H9 (cell line): ENCODE data around the gene STK32B. TPM values are rescaled to one million over a fixed set of nuclear protein-coding genes. Genes with fewer than 3 reads are reported as not detected.

Source experiments
- DNase-seq: peaks from one replicate; pipeline ENCODE4 v3.0.0-alpha.2; 2017
- H2AFZ ChIP-seq: one replicate; pipeline ENCODE4 v1.6.1; 2013; ENCODE audit warnings: mild to moderate bottlenecking, low read length, control low read depth, moderate library complexity
- H2AK5ac ChIP-seq: 2 replicates; pipeline ENCODE4 v1.6.1; 2013; ENCODE audit warnings: low read length, control low read depth, mixed read lengths; ENCODE audit not compliant: insufficient read length
- H2BK120ac ChIP-seq: one replicate; pipeline ENCODE4 v1.6.1; 2013; ENCODE audit warnings: low read depth, mild to moderate bottlenecking, low read length, control low read depth, inconsistent platforms; ENCODE audit not compliant: poor library complexity, severe bottlenecking
- H2BK12ac ChIP-seq: 2 replicates; pipeline ENCODE4 v1.6.1; 2013; ENCODE audit warnings: low read length, control low read depth, mixed read lengths, low read depth; ENCODE audit not compliant: insufficient read length
- H2BK15ac ChIP-seq: 2 replicates; pipeline ENCODE4 v1.6.1; 2013; ENCODE audit warnings: low read depth, low read length, control low read depth
- H2BK20ac ChIP-seq: one replicate; pipeline ENCODE4 v1.6.1; 2013; ENCODE audit warnings: low read depth, mild to moderate bottlenecking, low read length, control low read depth, inconsistent platforms; ENCODE audit not compliant: poor library complexity, severe bottlenecking
- H2BK5ac ChIP-seq: 2 replicates; pipeline ENCODE4 v1.6.1; 2013; ENCODE audit warnings: low read length, control low read depth, mixed read lengths; ENCODE audit not compliant: insufficient read length
- H3K14ac ChIP-seq: 2 replicates; pipeline ENCODE4 v1.6.1; 2013; ENCODE audit warnings: low read length, control low read depth; ENCODE audit not compliant: insufficient read depth
- H3K18ac ChIP-seq: 2 replicates; pipeline ENCODE4 v1.6.1; 2013; ENCODE audit warnings: low read depth, mild to moderate bottlenecking, mixed read lengths, low read length, control low read depth; ENCODE audit not compliant: insufficient read length
- H3K23ac ChIP-seq: 2 replicates; pipeline ENCODE4 v1.6.1; 2013; ENCODE audit warnings: low read length, control low read depth, mixed read lengths, low read depth; ENCODE audit not compliant: insufficient read length
- H3K23me2 ChIP-seq: 2 replicates; pipeline ENCODE4 v1.6.1; 2013; ENCODE audit warnings: low read depth, mild to moderate bottlenecking, mixed read lengths, low read length, control low read depth; ENCODE audit not compliant: insufficient read length, poor library complexity, severe bottlenecking
- H3K27ac ChIP-seq: 2 replicates; pipeline ENCODE4 v1.5.1; 2013; ENCODE audit warnings: low read length, control low read depth, mixed read lengths, low read depth; ENCODE audit not compliant: insufficient read length
- H3K27me3 ChIP-seq: 2 replicates; pipeline ENCODE4 v1.6.1; 2013; ENCODE audit warnings: low read length, control low read depth, inconsistent platforms; ENCODE audit not compliant: insufficient read depth
- H3K4ac ChIP-seq: 2 replicates; pipeline ENCODE4 v1.6.1; 2013; ENCODE audit warnings: low read depth, mild to moderate bottlenecking, control low read depth, inconsistent platforms, low read length, moderate library complexity
- H3K4me1 ChIP-seq: 2 replicates; pipeline ENCODE4 v1.6.1; 2013; ENCODE audit warnings: low read length, control low read depth, inconsistent platforms; ENCODE audit not compliant: insufficient read depth
- H3K4me2 ChIP-seq: 2 replicates; pipeline ENCODE4 v1.6.1; 2013; ENCODE audit warnings: low read length, control low read depth, mixed read lengths; ENCODE audit not compliant: insufficient read length, insufficient read depth
- H3K56ac ChIP-seq: 2 replicates; pipeline ENCODE4 v1.6.1; 2013; ENCODE audit warnings: low read depth, mild to moderate bottlenecking, mixed read lengths, low read length, control low read depth; ENCODE audit not compliant: insufficient read length
- H3K79me1 ChIP-seq: 2 replicates; pipeline ENCODE4 v1.6.1; 2013; ENCODE audit warnings: low read depth, mild to moderate bottlenecking, moderate library complexity, low read length, control low read depth, inconsistent platforms; ENCODE audit not compliant: insufficient read depth, poor library complexity, severe bottlenecking
- H3K79me2 ChIP-seq: 2 replicates; pipeline ENCODE4 v1.6.1; 2013; ENCODE audit warnings: low read length, control low read depth, inconsistent platforms; ENCODE audit not compliant: insufficient read depth
- H3K9ac ChIP-seq: 2 replicates; pipeline ENCODE4 v1.6.1; 2013; ENCODE audit warnings: low read length, control low read depth, mixed read lengths; ENCODE audit not compliant: insufficient read length; ENCODE audit errors: extremely low read depth
- H3K9me3 ChIP-seq: one replicate; pipeline ENCODE4 v1.6.1; 2013; ENCODE audit warnings: low read depth, low read length, inconsistent platforms; ENCODE audit not compliant: control insufficient read depth
- H3T11ph ChIP-seq: one replicate; pipeline ENCODE4 v1.6.1; 2013; ENCODE audit warnings: mild to moderate bottlenecking, low read length, control low read depth, inconsistent platforms
- H4K20me1 ChIP-seq: one replicate; pipeline ENCODE4 v1.6.1; 2013; ENCODE audit not compliant: control insufficient read depth, insufficient read length, insufficient read depth
- H4K5ac ChIP-seq: 2 replicates; pipeline ENCODE4 v1.6.1; 2013; ENCODE audit warnings: low read depth, mild to moderate bottlenecking, mixed read lengths, low read length, control low read depth; ENCODE audit not compliant: insufficient read length
- H4K8ac ChIP-seq: replicated peaks from 2 replicates; pipeline ENCODE4 v1.6.1; 2013; ENCODE audit warnings: low read length, control low read depth, mixed read lengths, low read depth; ENCODE audit not compliant: insufficient read length
- H4K91ac ChIP-seq: 2 replicates; pipeline ENCODE4 v1.6.1; 2013; ENCODE audit warnings: low read depth, mild to moderate bottlenecking, moderate library complexity, mixed read lengths, low read length, control low read depth; ENCODE audit not compliant: insufficient read length
- H3K27ac Mint-ChIP-seq, 3 experiments: 2 replicates in 2 of 3; 3 replicates in 1 of 3; pipeline ENCODE4 v1.8.0; 2020 to 2021; ENCODE audit warnings: mixed read lengths in 3 of 3, mild to moderate bottlenecking in 1 of 3, moderate library complexity in 1 of 3
- H3K27me3 Mint-ChIP-seq: 2 replicates; pipeline ENCODE4 v1.8.0; 2021; ENCODE audit warnings: low read depth, mild to moderate bottlenecking, moderate library complexity, mixed read lengths
- H3K36me3 Mint-ChIP-seq, 3 experiments: 2 replicates in 2 of 3; 3 replicates in 1 of 3; pipeline ENCODE4 v1.8.0; 2020 to 2021; ENCODE audit warnings: low read depth in 3 of 3, mixed read lengths in 3 of 3; ENCODE audit not compliant: insufficient read depth in 1 of 3
- H3K4me1 Mint-ChIP-seq, 2 experiments: 2 replicates each; pipeline ENCODE4 v1.8.0; 2020; ENCODE audit warnings: mixed read lengths in 2 of 2
- H3K4me3 Mint-ChIP-seq, 2 experiments: 2 replicates in 1 of 2; 3 replicates in 1 of 2; pipeline ENCODE4 v1.8.0; 2020 to 2021; ENCODE audit warnings: mild to moderate bottlenecking in 2 of 2, mixed read lengths in 2 of 2, moderate library complexity in 1 of 2
- H3K9me3 Mint-ChIP-seq, 2 experiments: 2 replicates in 1 of 2; 3 replicates in 1 of 2; pipeline ENCODE4 v1.8.0; 2020; ENCODE audit warnings: mild to moderate bottlenecking in 2 of 2, mixed read lengths in 2 of 2, moderate library complexity in 1 of 2
- WGBS: extraction: QIAGEN DNeasy Blood & Tissue Kit; methylation state at CpG from one replicate; pipeline ENCODE4 v1.1.7; 2013; ENCODE audit warnings: missing lambda C conversion rate, low lambda C conversion rate, mixed read lengths; ENCODE audit not compliant: insufficient read length; ENCODE audit errors: extremely low coverage; 5-methylcytosine and 5-hydroxymethylcytosine counted together
- total RNA-seq: library from RNA; stranded (reverse); gene quantifications from 2 replicates; pipeline ENCODE4 v1.2.1, GENCODE V29; 2021
- TF ChIP-seq, protein P1 (sequence below): fragments of 200-600 bp; sonication (generic); conservative IDR thresholded peaks from 3 replicates; pipeline ENCODE4 v1.8.0; 2021; ENCODE audit warnings: antibody characterized with exemption, mild to moderate bottlenecking

The STK32B gene
- total RNA-seq, 1 experiment from 2014 or later = 1.0 TPM

DNA sequence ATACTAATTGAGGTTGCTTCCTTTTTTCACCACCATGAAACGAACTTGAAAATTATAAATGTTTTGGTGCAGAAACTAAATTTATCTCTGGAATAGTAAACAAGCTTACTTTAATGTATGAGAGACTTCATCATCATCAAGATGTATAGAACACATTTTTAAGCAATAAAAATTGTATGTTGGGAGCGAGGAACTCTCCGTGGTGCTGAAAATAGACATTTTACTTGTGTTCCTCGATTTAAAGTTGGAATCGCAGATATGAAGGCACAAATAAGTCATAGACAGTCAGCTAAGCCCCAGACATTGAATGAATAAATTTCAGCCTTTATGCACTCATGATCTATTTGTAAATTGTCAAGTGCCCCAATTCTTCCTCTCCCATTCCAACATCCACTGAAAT, 310.7 kb downstream of the STK32B start:
- no peak overlapping the region for H3K4me2 ChIP-seq
- H3K18ac ChIP-seq = no peak overlapping the region
- Mint-ChIP-seq H3K36me3 (no peaks in the 10 kb centered on the region), H3K4me3 (no peak overlapping the region), H3K27me3 (peaks cover 23% of the 10 kb centered on the region), H3K27ac (no peak overlapping the region), H3K4me1 (peaks cover 5 to 12% of the 10 kb centered on the region in 2 experiments; a peak in 3 of 4 replicates), H3K9me3 (no peaks in the 10 kb centered on the region)
- no peak overlapping the region for H3T11ph ChIP-seq
- H4K20me1 ChIP-seq = no peaks in the 10 kb centered on the region
- H3K79me1 ChIP-seq = no peaks in the 10 kb centered on the region
- no peak overlapping the region for H3K23ac ChIP-seq
- no peak overlapping the region for H3K27ac ChIP-seq
- H3K56ac ChIP-seq = no peak overlapping the region
- no peak overlapping the region for H4K91ac ChIP-seq
- no peak overlapping the region for H3K9ac ChIP-seq
- H2AFZ ChIP-seq = no peak overlapping the region
- H3K79me2 ChIP-seq = no peaks in the 10 kb centered on the region
- DNase-seq = no peak
- H3K4ac ChIP-seq = no peak overlapping the region
- no peak overlapping the region for H2BK20ac ChIP-seq
- H3K9me3 ChIP-seq = no peaks in the 10 kb centered on the region
- H3K23me2 ChIP-seq = no peaks in the 10 kb centered on the region
- H2BK12ac ChIP-seq = no peak overlapping the region
- H2BK120ac ChIP-seq = no peak overlapping the region
- H4K8ac ChIP-seq = no peak overlapping the region
- no CpG with 5 or more reads among the region's 5 CpGs for WGBS
- TF ChIP-seq, protein P1, sequence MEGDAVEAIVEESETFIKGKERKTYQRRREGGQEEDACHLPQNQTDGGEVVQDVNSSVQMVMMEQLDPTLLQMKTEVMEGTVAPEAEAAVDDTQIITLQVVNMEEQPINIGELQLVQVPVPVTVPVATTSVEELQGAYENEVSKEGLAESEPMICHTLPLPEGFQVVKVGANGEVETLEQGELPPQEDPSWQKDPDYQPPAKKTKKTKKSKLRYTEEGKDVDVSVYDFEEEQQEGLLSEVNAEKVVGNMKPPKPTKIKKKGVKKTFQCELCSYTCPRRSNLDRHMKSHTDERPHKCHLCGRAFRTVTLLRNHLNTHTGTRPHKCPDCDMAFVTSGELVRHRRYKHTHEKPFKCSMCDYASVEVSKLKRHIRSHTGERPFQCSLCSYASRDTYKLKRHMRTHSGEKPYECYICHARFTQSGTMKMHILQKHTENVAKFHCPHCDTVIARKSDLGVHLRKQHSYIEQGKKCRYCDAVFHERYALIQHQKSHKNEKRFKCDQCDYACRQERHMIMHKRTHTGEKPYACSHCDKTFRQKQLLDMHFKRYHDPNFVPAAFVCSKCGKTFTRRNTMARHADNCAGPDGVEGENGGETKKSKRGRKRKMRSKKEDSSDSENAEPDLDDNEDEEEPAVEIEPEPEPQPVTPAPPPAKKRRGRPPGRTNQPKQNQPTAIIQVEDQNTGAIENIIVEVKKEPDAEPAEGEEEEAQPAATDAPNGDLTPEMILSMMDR = no peak
- H4K5ac ChIP-seq = no peak overlapping the region
- H3K27me3 ChIP-seq = no peaks in the 10 kb centered on the region
- H2BK15ac ChIP-seq = no peak overlapping the region
- H2BK5ac ChIP-seq = no peak overlapping the region
- H2AK5ac ChIP-seq = no peak overlapping the region
- no peak overlapping the region for H3K14ac ChIP-seq
- H3K4me1 ChIP-seq = no peaks in the 10 kb centered on the region
